H9 (cell line): Measurements from ENCODE around the gene MCF2L. TPM values are rescaled to one million over a fixed set of nuclear protein-coding genes. Genes with fewer than 3 reads are reported as not detected.

ENCODE experiments used
- DNase-seq: peaks from one replicate; pipeline ENCODE4 v3.0.0-alpha.2; 2017
- H2AFZ ChIP-seq: one replicate; pipeline ENCODE4 v1.6.1; 2013; ENCODE audit warnings: mild to moderate bottlenecking, low read length, control low read depth, moderate library complexity
- H2AK5ac ChIP-seq: 2 replicates; pipeline ENCODE4 v1.6.1; 2013; ENCODE audit warnings: low read length, control low read depth, mixed read lengths; ENCODE audit not compliant: insufficient read length
- H2BK120ac ChIP-seq: one replicate; pipeline ENCODE4 v1.6.1; 2013; ENCODE audit warnings: low read depth, mild to moderate bottlenecking, low read length, control low read depth, inconsistent platforms; ENCODE audit not compliant: poor library complexity, severe bottlenecking
- H2BK12ac ChIP-seq: 2 replicates; pipeline ENCODE4 v1.6.1; 2013; ENCODE audit warnings: low read length, control low read depth, mixed read lengths, low read depth; ENCODE audit not compliant: insufficient read length
- H2BK15ac ChIP-seq: 2 replicates; pipeline ENCODE4 v1.6.1; 2013; ENCODE audit warnings: low read depth, low read length, control low read depth
- H2BK20ac ChIP-seq: one replicate; pipeline ENCODE4 v1.6.1; 2013; ENCODE audit warnings: low read depth, mild to moderate bottlenecking, low read length, control low read depth, inconsistent platforms; ENCODE audit not compliant: poor library complexity, severe bottlenecking
- H2BK5ac ChIP-seq: 2 replicates; pipeline ENCODE4 v1.6.1; 2013; ENCODE audit warnings: low read length, control low read depth, mixed read lengths; ENCODE audit not compliant: insufficient read length
- H3K14ac ChIP-seq: 2 replicates; pipeline ENCODE4 v1.6.1; 2013; ENCODE audit warnings: low read length, control low read depth; ENCODE audit not compliant: insufficient read depth
- H3K18ac ChIP-seq: 2 replicates; pipeline ENCODE4 v1.6.1; 2013; ENCODE audit warnings: low read depth, mild to moderate bottlenecking, mixed read lengths, low read length, control low read depth; ENCODE audit not compliant: insufficient read length
- H3K23ac ChIP-seq: 2 replicates; pipeline ENCODE4 v1.6.1; 2013; ENCODE audit warnings: low read length, control low read depth, mixed read lengths, low read depth; ENCODE audit not compliant: insufficient read length
- H3K23me2 ChIP-seq: 2 replicates; pipeline ENCODE4 v1.6.1; 2013; ENCODE audit warnings: low read depth, mild to moderate bottlenecking, mixed read lengths, low read length, control low read depth; ENCODE audit not compliant: insufficient read length, poor library complexity, severe bottlenecking
- H3K27ac ChIP-seq: 2 replicates; pipeline ENCODE4 v1.5.1; 2013; ENCODE audit warnings: low read length, control low read depth, mixed read lengths, low read depth; ENCODE audit not compliant: insufficient read length
- H3K27me3 ChIP-seq: 2 replicates; pipeline ENCODE4 v1.6.1; 2013; ENCODE audit warnings: low read length, control low read depth, inconsistent platforms; ENCODE audit not compliant: insufficient read depth
- H3K4ac ChIP-seq: 2 replicates; pipeline ENCODE4 v1.6.1; 2013; ENCODE audit warnings: low read depth, mild to moderate bottlenecking, control low read depth, inconsistent platforms, low read length, moderate library complexity
- H3K4me1 ChIP-seq: 2 replicates; pipeline ENCODE4 v1.6.1; 2013; ENCODE audit warnings: low read length, control low read depth, inconsistent platforms; ENCODE audit not compliant: insufficient read depth
- H3K4me2 ChIP-seq: 2 replicates; pipeline ENCODE4 v1.6.1; 2013; ENCODE audit warnings: low read length, control low read depth, mixed read lengths; ENCODE audit not compliant: insufficient read length, insufficient read depth
- H3K56ac ChIP-seq: 2 replicates; pipeline ENCODE4 v1.6.1; 2013; ENCODE audit warnings: low read depth, mild to moderate bottlenecking, mixed read lengths, low read length, control low read depth; ENCODE audit not compliant: insufficient read length
- H3K79me1 ChIP-seq: 2 replicates; pipeline ENCODE4 v1.6.1; 2013; ENCODE audit warnings: low read depth, mild to moderate bottlenecking, moderate library complexity, low read length, control low read depth, inconsistent platforms; ENCODE audit not compliant: insufficient read depth, poor library complexity, severe bottlenecking
- H3K79me2 ChIP-seq: 2 replicates; pipeline ENCODE4 v1.6.1; 2013; ENCODE audit warnings: low read length, control low read depth, inconsistent platforms; ENCODE audit not compliant: insufficient read depth
- H3K9ac ChIP-seq: 2 replicates; pipeline ENCODE4 v1.6.1; 2013; ENCODE audit warnings: low read length, control low read depth, mixed read lengths; ENCODE audit not compliant: insufficient read length; ENCODE audit errors: extremely low read depth
- H3K9me3 ChIP-seq: one replicate; pipeline ENCODE4 v1.6.1; 2013; ENCODE audit warnings: low read depth, low read length, inconsistent platforms; ENCODE audit not compliant: control insufficient read depth
- H3T11ph ChIP-seq: one replicate; pipeline ENCODE4 v1.6.1; 2013; ENCODE audit warnings: mild to moderate bottlenecking, low read length, control low read depth, inconsistent platforms
- H4K20me1 ChIP-seq: one replicate; pipeline ENCODE4 v1.6.1; 2013; ENCODE audit not compliant: control insufficient read depth, insufficient read length, insufficient read depth
- H4K5ac ChIP-seq: 2 replicates; pipeline ENCODE4 v1.6.1; 2013; ENCODE audit warnings: low read depth, mild to moderate bottlenecking, mixed read lengths, low read length, control low read depth; ENCODE audit not compliant: insufficient read length
- H4K8ac ChIP-seq: replicated peaks from 2 replicates; pipeline ENCODE4 v1.6.1; 2013; ENCODE audit warnings: low read length, control low read depth, mixed read lengths, low read depth; ENCODE audit not compliant: insufficient read length
- H4K91ac ChIP-seq: 2 replicates; pipeline ENCODE4 v1.6.1; 2013; ENCODE audit warnings: low read depth, mild to moderate bottlenecking, moderate library complexity, mixed read lengths, low read length, control low read depth; ENCODE audit not compliant: insufficient read length
- H3K27ac Mint-ChIP-seq, 3 experiments: 2 replicates in 2 of 3; 3 replicates in 1 of 3; pipeline ENCODE4 v1.8.0; 2020 to 2021; ENCODE audit warnings: mixed read lengths in 3 of 3, mild to moderate bottlenecking in 1 of 3, moderate library complexity in 1 of 3
- H3K27me3 Mint-ChIP-seq: 2 replicates; pipeline ENCODE4 v1.8.0; 2021; ENCODE audit warnings: low read depth, mild to moderate bottlenecking, moderate library complexity, mixed read lengths
- H3K36me3 Mint-ChIP-seq, 3 experiments: 2 replicates in 2 of 3; 3 replicates in 1 of 3; pipeline ENCODE4 v1.8.0; 2020 to 2021; ENCODE audit warnings: low read depth in 3 of 3, mixed read lengths in 3 of 3; ENCODE audit not compliant: insufficient read depth in 1 of 3
- H3K4me1 Mint-ChIP-seq, 2 experiments: 2 replicates each; pipeline ENCODE4 v1.8.0; 2020; ENCODE audit warnings: mixed read lengths in 2 of 2
- H3K4me3 Mint-ChIP-seq, 2 experiments: 2 replicates in 1 of 2; 3 replicates in 1 of 2; pipeline ENCODE4 v1.8.0; 2020 to 2021; ENCODE audit warnings: mild to moderate bottlenecking in 2 of 2, mixed read lengths in 2 of 2, moderate library complexity in 1 of 2
- H3K9me3 Mint-ChIP-seq, 2 experiments: 2 replicates in 1 of 2; 3 replicates in 1 of 2; pipeline ENCODE4 v1.8.0; 2020; ENCODE audit warnings: mild to moderate bottlenecking in 2 of 2, mixed read lengths in 2 of 2, moderate library complexity in 1 of 2
- WGBS: extraction: QIAGEN DNeasy Blood & Tissue Kit; methylation state at CpG from one replicate; pipeline ENCODE4 v1.1.7; 2013; ENCODE audit warnings: missing lambda C conversion rate, low lambda C conversion rate, mixed read lengths; ENCODE audit not compliant: insufficient read length; ENCODE audit errors: extremely low coverage; 5-methylcytosine and 5-hydroxymethylcytosine counted together
- total RNA-seq: library from RNA; stranded (reverse); gene quantifications from 2 replicates; pipeline ENCODE4 v1.2.1, GENCODE V29; 2021
- TF ChIP-seq, protein P1 (sequence below): fragments of 200-600 bp; sonication (generic); conservative IDR thresholded peaks from 3 replicates; pipeline ENCODE4 v1.8.0; 2021; ENCODE audit warnings: antibody characterized with exemption, mild to moderate bottlenecking

MCF2L gene
- total RNA-seq, 1 experiment from 2014 or later, result 18.5 TPM

DNA sequence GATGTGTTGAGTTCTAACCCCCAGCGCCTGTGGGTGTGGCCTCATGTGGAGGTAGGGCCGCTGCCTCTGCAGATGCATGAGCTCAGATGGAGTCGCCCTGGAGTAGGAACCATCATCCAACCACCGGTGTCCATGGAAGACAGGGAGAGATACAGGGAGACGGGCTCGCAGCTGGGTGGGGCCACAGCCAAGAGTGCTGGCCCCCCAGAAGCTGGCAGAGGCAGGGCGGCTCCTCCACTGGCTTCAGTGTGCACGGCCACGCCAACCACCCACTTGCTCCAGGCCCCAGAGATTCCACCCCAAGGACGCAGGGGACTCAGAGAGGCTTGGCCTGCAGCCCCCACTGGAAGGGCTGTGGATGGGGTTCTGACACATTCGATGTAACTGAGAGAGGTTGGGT, 5.4 kb upstream of the MCF2L start:
- DNase-seq, result no peak

More for the DNA sequence above, 5.4 kb upstream of the MCF2L start:
- H4K5ac ChIP-seq, result no peak overlapping the region
- no peaks in the 10 kb centered on the region for H3K27me3 ChIP-seq
- H3T11ph ChIP-seq, result no peak overlapping the region
- H3K23ac ChIP-seq, result no peak overlapping the region
- Mint-ChIP-seq H3K4me3 (no peak overlapping the region), H3K9me3 (no peaks in the 10 kb centered on the region), H3K27ac (no peak overlapping the region; a peak in 1 of 7 replicates), H3K36me3 (peaks cover 0 to 4% (median 0%) of the 10 kb centered on the region in 3 experiments; a peak in 4 of 7 replicates), H3K27me3 (peaks cover 9% of the 10 kb centered on the region), H3K4me1 (peaks cover 2 to 3% of the 10 kb centered on the region in 2 experiments; a peak in 1 of 4 replicates)
- no peaks in the 10 kb centered on the region for H3K79me2 ChIP-seq
- no peak overlapping the region for H2BK15ac ChIP-seq
- H3K23me2 ChIP-seq, result peaks cover under 1% of the 10 kb centered on the region
- no peak overlapping the region for H2BK5ac ChIP-seq
- no peak overlapping the region for H3K27ac ChIP-seq
- H3K56ac ChIP-seq, result no peak overlapping the region
- H4K91ac ChIP-seq, result no peak overlapping the region
- H2BK120ac ChIP-seq, result no peak overlapping the region
- H3K9me3 ChIP-seq, result no peaks in the 10 kb centered on the region
- no peak overlapping the region for H2BK20ac ChIP-seq
- no peak overlapping the region for H2AK5ac ChIP-seq
- no peaks in the 10 kb centered on the region for H4K20me1 ChIP-seq
- H3K14ac ChIP-seq, result no peak overlapping the region
- H3K4ac ChIP-seq, result no peak overlapping the region
- H3K4me1 ChIP-seq, result no peaks in the 10 kb centered on the region
- no peak overlapping the region for H3K4me2 ChIP-seq
- H4K8ac ChIP-seq, result no peak overlapping the region
- H2AFZ ChIP-seq, result no peak overlapping the region
- no peaks in the 10 kb centered on the region for H3K79me1 ChIP-seq
- H3K18ac ChIP-seq, result no peak overlapping the region
- TF ChIP-seq, protein P1, sequence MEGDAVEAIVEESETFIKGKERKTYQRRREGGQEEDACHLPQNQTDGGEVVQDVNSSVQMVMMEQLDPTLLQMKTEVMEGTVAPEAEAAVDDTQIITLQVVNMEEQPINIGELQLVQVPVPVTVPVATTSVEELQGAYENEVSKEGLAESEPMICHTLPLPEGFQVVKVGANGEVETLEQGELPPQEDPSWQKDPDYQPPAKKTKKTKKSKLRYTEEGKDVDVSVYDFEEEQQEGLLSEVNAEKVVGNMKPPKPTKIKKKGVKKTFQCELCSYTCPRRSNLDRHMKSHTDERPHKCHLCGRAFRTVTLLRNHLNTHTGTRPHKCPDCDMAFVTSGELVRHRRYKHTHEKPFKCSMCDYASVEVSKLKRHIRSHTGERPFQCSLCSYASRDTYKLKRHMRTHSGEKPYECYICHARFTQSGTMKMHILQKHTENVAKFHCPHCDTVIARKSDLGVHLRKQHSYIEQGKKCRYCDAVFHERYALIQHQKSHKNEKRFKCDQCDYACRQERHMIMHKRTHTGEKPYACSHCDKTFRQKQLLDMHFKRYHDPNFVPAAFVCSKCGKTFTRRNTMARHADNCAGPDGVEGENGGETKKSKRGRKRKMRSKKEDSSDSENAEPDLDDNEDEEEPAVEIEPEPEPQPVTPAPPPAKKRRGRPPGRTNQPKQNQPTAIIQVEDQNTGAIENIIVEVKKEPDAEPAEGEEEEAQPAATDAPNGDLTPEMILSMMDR, result no peak
- WGBS, result no CpG with 5 or more reads among the region's 11 CpGs
- no peak overlapping the region for H3K9ac ChIP-seq
- H2BK12ac ChIP-seq, result no peak overlapping the region
